GM21528 (cell line): Measurements from ENCODE around the gene P2RX5.

Experiments used
- ATAC-seq: cut with Tn5 transposase; IDR thresholded peaks from one replicate; pipeline ENCODE4 v1.9.1; 2021; ENCODE audit warnings: mild to moderate bottlenecking, moderate library complexity; ENCODE audit not compliant: unreplicated experiment, low FRiP score

The P2RX5 gene

GRCh38 chr17:3626831-3627768 is 68.9 kb downstream of the P2RX5 start:
- no peak for ATAC-seq
